ENCODE data around the gene SLC18A2.

DNA sequence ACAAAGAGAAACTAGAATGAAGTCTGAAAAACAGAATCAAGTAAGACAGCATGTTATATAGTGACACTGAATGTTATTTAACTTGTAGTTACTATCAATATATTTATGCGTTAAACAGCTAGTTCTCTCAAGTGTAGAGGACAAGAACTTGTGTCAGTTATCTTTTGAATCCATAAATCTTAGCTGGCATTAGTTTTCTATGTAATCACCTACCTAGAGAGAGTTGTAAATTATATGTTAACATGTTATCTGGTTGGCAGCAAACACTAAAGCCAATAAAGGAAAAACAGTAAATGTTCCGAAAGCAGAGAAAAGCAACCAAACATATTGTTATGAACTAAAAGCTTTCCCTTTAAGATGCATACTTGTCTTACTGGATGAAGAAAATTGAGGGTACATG lies 36.8 kb downstream of the SLC18A2 start:
- TF ChIP-seq, protein P1, sequence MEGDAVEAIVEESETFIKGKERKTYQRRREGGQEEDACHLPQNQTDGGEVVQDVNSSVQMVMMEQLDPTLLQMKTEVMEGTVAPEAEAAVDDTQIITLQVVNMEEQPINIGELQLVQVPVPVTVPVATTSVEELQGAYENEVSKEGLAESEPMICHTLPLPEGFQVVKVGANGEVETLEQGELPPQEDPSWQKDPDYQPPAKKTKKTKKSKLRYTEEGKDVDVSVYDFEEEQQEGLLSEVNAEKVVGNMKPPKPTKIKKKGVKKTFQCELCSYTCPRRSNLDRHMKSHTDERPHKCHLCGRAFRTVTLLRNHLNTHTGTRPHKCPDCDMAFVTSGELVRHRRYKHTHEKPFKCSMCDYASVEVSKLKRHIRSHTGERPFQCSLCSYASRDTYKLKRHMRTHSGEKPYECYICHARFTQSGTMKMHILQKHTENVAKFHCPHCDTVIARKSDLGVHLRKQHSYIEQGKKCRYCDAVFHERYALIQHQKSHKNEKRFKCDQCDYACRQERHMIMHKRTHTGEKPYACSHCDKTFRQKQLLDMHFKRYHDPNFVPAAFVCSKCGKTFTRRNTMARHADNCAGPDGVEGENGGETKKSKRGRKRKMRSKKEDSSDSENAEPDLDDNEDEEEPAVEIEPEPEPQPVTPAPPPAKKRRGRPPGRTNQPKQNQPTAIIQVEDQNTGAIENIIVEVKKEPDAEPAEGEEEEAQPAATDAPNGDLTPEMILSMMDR (IDR thresholded peaks at IDR 0.05) = no peak
- TF ChIP-seq POLR2A (IDR thresholded peaks at IDR 0.05) = no peak

All from sigmoid colon (tissue), 3 donors.